RWPE1 (cell line): ENCODE results near the gene TMEM125.

ENCODE experiments used
- CTCF ChIA-PET: fragments of 350-600 bp; sonication (Branson Sonifier 250); formaldehyde crosslinking; extraction: SDS; loops from one replicate; lab custom pipeline; 2021; lab: Yijun Ruan, JAX
- POLR2A ChIA-PET: fragments of 400-600 bp; formaldehyde crosslinking; extraction: SDS; loops from one replicate; lab custom pipeline; 2020; ENCODE audit warnings: antibody characterized with exemption; ENCODE audit not compliant: low non-redundant PET; lab: Yijun Ruan, JAX
- DNase-seq: peaks from one replicate; pipeline ENCODE4 v3.0.0; 2012; ENCODE audit warnings: low spot score
- H3K27ac ChIP-seq: fragments of 450-650 bp; 2 replicates; pipeline ENCODE4 v1.5.1; 2017
- CTCF ChIP-seq: fragments of 450-650 bp; conservative IDR thresholded peaks from 2 replicates; pipeline ENCODE4 v1.5.1; 2017; ENCODE audit warnings: low read depth, mild to moderate bottlenecking

The TMEM125 gene

DNA sequence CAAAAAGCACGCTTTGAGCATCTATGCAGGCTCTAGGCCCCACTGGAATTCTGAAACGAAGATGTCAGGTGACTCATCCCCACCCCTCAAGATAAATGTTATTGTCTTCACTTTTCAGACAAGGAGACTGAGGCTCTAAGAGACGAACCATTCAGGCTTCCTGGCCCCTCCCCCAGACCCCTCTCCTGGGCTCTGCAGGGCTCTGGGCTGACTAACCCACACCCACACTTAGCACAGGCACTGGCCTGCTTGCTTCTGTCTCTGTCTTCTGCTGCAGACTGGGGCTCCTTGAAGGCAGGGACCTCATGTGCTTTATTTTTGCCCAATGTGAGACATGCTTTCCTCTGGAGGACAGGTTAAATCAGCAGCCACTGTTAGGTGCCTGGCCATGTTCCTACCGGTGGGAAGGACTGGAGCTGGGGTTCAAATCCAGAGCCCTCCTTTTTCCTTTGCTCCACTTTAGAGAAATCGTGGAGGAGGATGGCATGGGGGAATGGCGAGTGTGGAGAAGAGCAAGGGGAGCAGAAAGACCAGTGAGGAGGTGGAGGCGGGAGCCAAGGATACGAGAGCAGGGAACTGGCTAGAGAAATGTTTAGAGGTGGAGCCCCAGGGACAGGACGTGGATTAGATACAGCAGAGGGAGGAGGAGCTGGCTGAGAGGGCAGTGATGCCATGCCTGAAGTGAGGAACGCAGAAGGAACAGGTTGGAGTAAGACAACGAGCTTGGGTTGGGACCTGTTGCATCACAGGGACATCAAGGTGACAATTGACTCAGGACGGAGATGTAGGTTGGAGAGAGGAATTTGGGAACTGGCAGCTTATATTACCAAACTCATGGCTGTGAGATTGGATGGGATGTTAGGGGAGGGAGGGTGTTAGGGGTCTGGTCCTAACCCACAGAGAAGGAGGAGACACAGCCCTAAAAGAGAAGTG lies 1.7 kb downstream of the TMEM125 start:
- ChIA-PET CTCF (interaction anchor here (0.6 to 0.7 kb wide), 2 partner anchors 15 to 1422 kb away, joined by 4 to 5 read pairs; no protein-coding TSS in a partner anchor), POLR2A (interaction anchor here (0.6 kb wide), 1 partner anchor 72 kb away, joined by 4 read pairs; no protein-coding TSS in a partner anchor)
- no peak overlapping the region for H3K27ac ChIP-seq
- no peak for TF ChIP-seq CTCF
- DNase-seq: peak; percentile 23

DNA sequence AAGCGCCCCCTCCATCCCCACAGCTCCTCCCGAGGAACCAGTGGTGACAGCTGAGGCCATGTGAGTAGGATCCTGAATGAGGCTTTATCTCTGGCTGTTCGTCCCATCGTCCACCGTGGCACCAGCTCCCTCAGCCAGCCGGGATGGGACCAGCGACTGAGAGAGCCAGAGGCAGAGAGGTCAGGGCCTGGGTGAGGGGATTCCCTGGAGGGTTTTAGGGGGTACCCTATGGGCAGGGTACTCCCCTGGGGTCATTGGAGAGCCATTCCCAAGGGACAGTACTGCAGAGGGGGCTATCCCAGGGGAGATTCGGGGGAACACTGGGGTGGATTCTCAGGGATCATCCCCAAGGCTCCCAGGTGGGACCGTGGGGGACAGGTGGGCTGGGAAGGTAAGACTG lies 2.4 kb downstream of the TMEM125 start:
- ChIA-PET CTCF (interaction anchor here (1.3 kb wide), 1 partner anchor 14 kb away, joined by 4 read pairs; the partner anchor contains the start of gene C1orf210), POLR2A (no interaction called here)
- no peak overlapping the region for H3K27ac ChIP-seq
- DNase-seq: no peak
- TF ChIP-seq CTCF: no peak

DNA sequence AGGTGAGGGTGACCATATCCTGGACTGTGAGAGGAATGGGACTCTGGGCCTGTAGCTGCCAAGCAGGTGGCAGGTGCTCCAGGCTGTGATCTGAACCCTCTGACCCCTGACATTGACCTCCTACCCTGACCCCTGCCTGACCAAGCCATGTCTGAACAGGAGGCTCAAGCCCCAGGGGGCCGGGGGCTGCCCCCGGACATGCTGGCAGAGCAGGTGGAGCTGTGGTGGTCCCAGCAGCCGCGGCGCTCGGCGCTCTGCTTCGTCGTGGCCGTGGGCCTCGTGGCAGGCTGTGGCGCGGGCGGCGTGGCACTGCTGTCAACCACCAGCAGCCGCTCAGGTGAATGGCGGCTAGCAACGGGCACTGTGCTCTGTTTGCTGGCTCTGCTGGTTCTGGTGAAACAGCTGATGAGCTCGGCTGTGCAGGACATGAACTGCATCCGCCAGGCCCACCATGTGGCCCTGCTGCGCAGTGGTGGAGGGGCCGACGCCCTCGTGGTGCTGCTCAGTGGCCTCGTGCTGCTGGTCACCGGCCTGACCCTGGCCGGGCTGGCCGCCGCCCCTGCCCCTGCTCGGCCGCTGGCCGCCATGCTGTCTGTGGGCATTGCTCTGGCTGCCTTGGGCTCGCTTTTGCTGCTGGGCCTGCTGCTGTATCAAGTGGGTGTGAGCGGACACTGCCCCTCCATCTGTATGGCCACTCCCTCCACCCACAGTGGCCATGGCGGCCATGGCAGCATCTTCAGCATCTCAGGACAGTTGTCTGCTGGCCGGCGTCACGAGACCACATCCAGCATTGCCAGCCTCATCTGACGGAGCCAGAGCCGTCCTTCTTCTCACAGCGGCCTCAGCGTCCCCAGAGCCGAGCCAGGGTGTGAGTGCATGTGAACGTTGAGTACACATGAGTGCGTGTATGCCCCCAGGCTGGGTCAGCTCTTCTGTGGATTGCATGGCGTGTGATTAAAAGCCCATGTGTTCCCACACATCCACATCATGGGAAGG lies 3.1 kb downstream of the TMEM125 start:
- POLR2A ChIA-PET: no interaction called here
- DNase-seq: no peak
- H3K27ac ChIP-seq: no peak overlapping the region
- CTCF ChIA-PET: interaction anchor here (1.3 kb wide), 1 partner anchor 13 kb away, joined by 4 read pairs; the partner anchor contains the start of gene C1orf210
- no peak for TF ChIP-seq CTCF

- DNase-seq: no peak
- ChIA-PET CTCF (no interaction called here), POLR2A (no interaction called here)
- peak overlapping the region; percentile 57 for H3K27ac ChIP-seq
- TF ChIP-seq CTCF: no peak
Measured at GRCh38 chr1:43273708-43274107, 3.9 kb downstream of the TMEM125 start.

- ChIA-PET POLR2A (no interaction called here), CTCF (no interaction called here)
- no peak for TF ChIP-seq CTCF
- H3K27ac ChIP-seq: peak overlapping the region; percentile 57
- peak; percentile 34 for DNase-seq
Measured at GRCh38 chr1:43274125-43274803, 4.5 kb downstream of the TMEM125 start.
